HCT116 (cell line): ENCODE data around the gene DTNB. TPM values are rescaled to one million over a fixed set of nuclear protein-coding genes. Genes with fewer than 3 reads are reported as not detected.

Experiments used
- ATAC-seq: fragments of 200-7000 bp; cut with Tn5 transposase; 2 replicates; pipeline ENCODE4 v1.9.1; 2020; ENCODE audit warnings: mild to moderate bottlenecking, moderate library complexity
- BruUV-seq: library from RNA; stranded (reverse); fragments of 400-500 nt; replicated peaks from 2 replicates; lab custom pipeline; 2021; lab: Mats Ljungman, UMichigan
- CTCF ChIA-PET: fragments of 300-600 bp; sonication (Branson Sonifier 250); formaldehyde crosslinking; loops from one replicate; lab custom pipeline; 2021; ENCODE audit warnings: antibody characterized with exemption; lab: Charles Lee
- POLR2A ChIA-PET: fragments of 300-600, 350-600 bp; sonication (Branson Sonifier 250); formaldehyde crosslinking; loops from one replicate; lab custom pipeline; 2021; ENCODE audit warnings: antibody characterized with exemption; lab: Charles Lee
- RAD21 ChIA-PET, 2 experiments: fragments of 300-600 bp; sonication (Branson Sonifier 250); formaldehyde crosslinking; loops; one replicate each; lab custom pipeline; 2023; ENCODE audit warnings: low total read pairs in 2 of 2; ENCODE audit not compliant: uncharacterized antibody in 2 of 2, unreplicated experiment in 2 of 2, low non-redundant PET in 1 of 2; lab: Charles Lee
- DNase-seq: peaks from one replicate; pipeline ENCODE4 v3.0.0-alpha.2; 2010; ENCODE audit warnings: low read depth, low spot score
- H2AFZ ChIP-seq: fragments of 200-600 bp; shearing (Covaris generic), sonication (generic); 2 replicates; pipeline ENCODE4 v1.6.1; 2017; ENCODE audit warnings: low read depth, mixed run types, mixed read lengths, antibody characterized with exemption, low read length; ENCODE audit not compliant: poor library complexity, severe bottlenecking
- H3K27ac ChIP-seq: 2 replicates; pipeline ENCODE4 v1.5.1; 2012; ENCODE audit warnings: low read depth, low read length
- H3K27me3 ChIP-seq: fragments of 200-600 bp; sonication (generic); 2 replicates; pipeline ENCODE4 v1.6.1; 2016; ENCODE audit warnings: mixed run types, low read length, mixed read lengths; ENCODE audit not compliant: insufficient read depth
- H3K36me3 ChIP-seq, 2 experiments: fragments of 200-500 bp in 1 of 2; fragments of 200-600 bp in 1 of 2; sonication (Bioruptor generic) in 1 of 2; sonication (generic) in 1 of 2; 2 replicates each; pipeline versions ENCODE4 v1.5.1 to v1.6.1; 2014 to 2016; ENCODE audit warnings: low read length in 2 of 2, inconsistent platforms in 1 of 2, mixed read lengths in 1 of 2, mixed run types in 1 of 2; ENCODE audit not compliant: insufficient read depth in 2 of 2, control insufficient read depth in 1 of 2
- H3K4me1 ChIP-seq, 2 experiments: fragments of 200-600 bp in 1 of 2; sonication (generic) in 1 of 2; 2 replicates each; pipeline versions ENCODE4 v1.5.1 to v1.6.1; 2012 to 2017; ENCODE audit warnings: low read length in 2 of 2, inconsistent platforms in 1 of 2, mild to moderate bottlenecking in 1 of 2, mixed read lengths in 1 of 2, mixed run types in 1 of 2, moderate library complexity in 1 of 2; ENCODE audit not compliant: insufficient read depth in 2 of 2, control insufficient read depth in 1 of 2
- H3K4me2 ChIP-seq: fragments of 200-600 bp; sonication (generic); 2 replicates; pipeline ENCODE4 v1.6.1; 2017; ENCODE audit warnings: mixed run types, low read length, mixed read lengths
- H3K4me3 ChIP-seq, 2 experiments: fragments of 200-600 bp in 1 of 2; sonication (generic) in 1 of 2; replicated peaks in 1 of 2; 2 replicates each; pipeline ENCODE4 v1.5.1; 2011 to 2016; ENCODE audit warnings: low read length in 2 of 2, control low read depth in 1 of 2, low read depth in 1 of 2, mild to moderate bottlenecking in 1 of 2, mixed read lengths in 1 of 2, mixed run types in 1 of 2
- H3K79me2 ChIP-seq: fragments of 200-600 bp; sonication (generic); 2 replicates; pipeline ENCODE4 v1.6.1; 2017; ENCODE audit warnings: mild to moderate bottlenecking, mixed run types, low read length, moderate library complexity, mixed read lengths; ENCODE audit not compliant: insufficient read depth
- H3K9ac ChIP-seq: fragments of 200-600 bp; sonication (generic); 2 replicates; pipeline ENCODE4 v1.6.1; 2016; ENCODE audit warnings: low read length, mixed read lengths
- H3K9me2 ChIP-seq: fragments of 200-600 bp; sonication (generic), shearing (Covaris generic); 2 replicates; pipeline ENCODE4 v1.6.1; 2017; ENCODE audit warnings: mixed run types, mild to moderate bottlenecking, moderate library complexity; ENCODE audit not compliant: insufficient read depth
- H3K9me3 ChIP-seq, 2 experiments: fragments of 200-500 bp in 1 of 2; fragments of 200-600 bp in 1 of 2; sonication (Bioruptor generic) in 1 of 2; sonication (generic) in 1 of 2; 2 replicates each; pipeline ENCODE4 v1.6.1; 2014 to 2017; ENCODE audit warnings: low read length in 2 of 2, mixed read lengths in 2 of 2, inconsistent platforms in 1 of 2, low read depth in 1 of 2, mild to moderate bottlenecking in 1 of 2, mixed run types in 1 of 2, moderate library complexity in 1 of 2; ENCODE audit not compliant: control insufficient read depth in 1 of 2, insufficient read depth in 1 of 2
- H4K20me1 ChIP-seq: fragments of 200-600 bp; sonication (generic), shearing (Covaris generic); 2 replicates; pipeline ENCODE4 v1.6.1; 2017; ENCODE audit warnings: mixed run types, mild to moderate bottlenecking, moderate library complexity; ENCODE audit not compliant: insufficient read depth
- ATF3 ChIP-seq: IDR thresholded peaks from 2 replicates; pipeline ENCODE4 v1.6.1; 2012
- CBX3 ChIP-seq: IDR thresholded peaks from 2 replicates; pipeline ENCODE4 v1.6.1; 2012; ENCODE audit warnings: low read depth
- EGR1 ChIP-seq: IDR thresholded peaks from 2 replicates; pipeline ENCODE4 v1.6.1; 2012; ENCODE audit warnings: low read depth
- ELF1 ChIP-seq: IDR thresholded peaks from 2 replicates; pipeline ENCODE4 v1.6.1; 2012; ENCODE audit warnings: low read depth, borderline replicate concordance
- EZH2 ChIP-seq: fragments of 200-600 bp; sonication (generic); IDR thresholded peaks from 2 replicates; pipeline ENCODE4 v1.6.1; 2017; ENCODE audit warnings: antibody characterized with exemption, mixed run types
- EZH2phosphoT487 ChIP-seq: fragments of 200-600 bp; IDR thresholded peaks from 2 replicates; pipeline ENCODE4 v1.6.1; 2018; ENCODE audit warnings: antibody characterized with exemption, borderline replicate concordance
- JUND ChIP-seq: IDR thresholded peaks from 2 replicates; pipeline ENCODE4 v1.6.1; 2012
- MAX ChIP-seq: IDR thresholded peaks from 2 replicates; pipeline ENCODE4 v1.6.1; 2012
- POLR2A ChIP-seq: IDR thresholded peaks from 2 replicates; pipeline ENCODE4 v1.7.0; 2011; ENCODE audit warnings: borderline replicate concordance; ENCODE audit not compliant: insufficient read depth, insufficient read length; ENCODE audit errors: extremely low read depth
- POLR2AphosphoS5 ChIP-seq: IDR thresholded peaks from 2 replicates; pipeline ENCODE4 v1.6.1; 2011; ENCODE audit warnings: mild to moderate bottlenecking, low read depth, low read length, moderate library complexity
- REST ChIP-seq: IDR thresholded peaks from 2 replicates; pipeline ENCODE4 v1.6.1; 2012; ENCODE audit warnings: low read depth
- SIN3A ChIP-seq: IDR thresholded peaks from 2 replicates; pipeline ENCODE4 v1.6.1; 2012; ENCODE audit warnings: low read depth
- SP1 ChIP-seq: IDR thresholded peaks from 2 replicates; pipeline ENCODE4 v1.6.1; 2012; ENCODE audit warnings: low read depth
- YY1 ChIP-seq: IDR thresholded peaks from 2 replicates; pipeline ENCODE4 v1.6.1; 2011; ENCODE audit warnings: low read length, low read depth, moderate library complexity, mild to moderate bottlenecking; ENCODE audit not compliant: insufficient replicate concordance; ENCODE audit errors: extremely low read depth
- ZBTB33 ChIP-seq: IDR thresholded peaks from 2 replicates; pipeline ENCODE4 v1.6.1; 2011; ENCODE audit warnings: mild to moderate bottlenecking, low read length, moderate library complexity; ENCODE audit not compliant: insufficient replicate concordance; ENCODE audit errors: extremely low read depth
- ZFX ChIP-seq: fragments of 450-650 bp; IDR thresholded peaks from 2 replicates; pipeline ENCODE4 v1.6.1; 2017
- ZNF274 ChIP-seq: fragments of 200-500 bp; sonication (Bioruptor generic); IDR thresholded peaks from 2 replicates; pipeline ENCODE4 v1.6.1; 2014; ENCODE audit warnings: mild to moderate bottlenecking, low read depth, low read length, inconsistent platforms
- intact Hi-C: fragments of 100-400 bp; cut with micrococcal nuclease; formaldehyde crosslinking; loops from 2 replicates; pipeline ENCODE4 v1.10.0; 2022
- total RNA-seq: library from RNA; stranded (reverse); gene quantifications from one replicate; pipeline ENCODE4 v1.2.1, GENCODE V29; 2021; ENCODE audit not compliant: unreplicated experiment
- TF ChIP-seq, protein P1 (sequence below), 3 experiments: fragments of 200-600 bp in 1 of 3; sonication (generic) in 1 of 3; IDR thresholded peaks in 2 of 3; conservative IDR thresholded peaks in 1 of 3; 2 replicates each; pipeline ENCODE4 v1.5.1; 2012 to 2017; ENCODE audit warnings: low read depth in 2 of 3, low read length in 2 of 3, antibody characterized with exemption in 1 of 3, borderline replicate concordance in 1 of 3, control low read depth in 1 of 3, mild to moderate bottlenecking in 1 of 3, mixed read lengths in 1 of 3, mixed run types in 1 of 3, moderate library complexity in 1 of 3; ENCODE audit not compliant: insufficient read depth in 1 of 3

Gene DTNB
- total RNA-seq, 1 experiment from 2014 or later = 30.2 TPM

DNA sequence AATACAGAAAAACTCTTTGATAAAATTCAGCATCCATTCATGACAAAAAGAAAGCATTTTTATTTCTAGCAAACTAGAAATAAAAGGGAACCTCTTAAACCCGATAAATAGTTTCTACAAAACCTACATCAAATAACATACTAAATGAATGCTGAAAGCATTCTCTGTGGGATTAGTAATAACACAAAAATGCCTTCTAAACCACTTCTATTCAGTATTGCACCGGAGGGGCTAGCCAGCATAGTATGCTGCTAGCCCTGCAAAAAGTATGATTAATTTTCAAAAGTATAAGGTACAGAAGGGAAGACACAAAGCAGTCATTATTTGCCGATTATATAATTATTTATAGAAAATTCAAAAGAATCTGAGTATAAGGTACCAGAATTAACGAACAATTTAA, 145.2 kb downstream of the DTNB start:
- Histone ChIP-seq H3K4me2 (no peak overlapping the region), H2AFZ (no peak overlapping the region), H3K27me3 (no peaks in the 10 kb centered on the region), H3K4me3 (no peak overlapping the region), H3K9me3 (no peaks in the 10 kb centered on the region), H3K79me2 (no peaks in the 10 kb centered on the region), H3K9me2 (no peaks in the 10 kb centered on the region), H3K4me1 (peaks cover 0 to 5% of the 10 kb centered on the region in 2 experiments; a peak in 2 of 4 replicates), H4K20me1 (no peaks in the 10 kb centered on the region), H3K27ac (no peak overlapping the region), H3K9ac (no peak overlapping the region), H3K36me3 (no peaks in the 10 kb centered on the region)
- BruUV-seq = no TSS peak
- DNase-seq (no peak), ATAC-seq (peak; percentile 67; the same call in 1 of the 2 replicates)
- intact Hi-C loops = loop anchor here (10.0 kb wide), 1 partner anchor 363 kb away; the partner anchor contains the start of gene POMC
- no peak for TF ChIP-seq SIN3A
- TF ChIP-seq EZH2 = no peak
- TF ChIP-seq EGR1 = no peak
- TF ChIP-seq, protein P1, sequence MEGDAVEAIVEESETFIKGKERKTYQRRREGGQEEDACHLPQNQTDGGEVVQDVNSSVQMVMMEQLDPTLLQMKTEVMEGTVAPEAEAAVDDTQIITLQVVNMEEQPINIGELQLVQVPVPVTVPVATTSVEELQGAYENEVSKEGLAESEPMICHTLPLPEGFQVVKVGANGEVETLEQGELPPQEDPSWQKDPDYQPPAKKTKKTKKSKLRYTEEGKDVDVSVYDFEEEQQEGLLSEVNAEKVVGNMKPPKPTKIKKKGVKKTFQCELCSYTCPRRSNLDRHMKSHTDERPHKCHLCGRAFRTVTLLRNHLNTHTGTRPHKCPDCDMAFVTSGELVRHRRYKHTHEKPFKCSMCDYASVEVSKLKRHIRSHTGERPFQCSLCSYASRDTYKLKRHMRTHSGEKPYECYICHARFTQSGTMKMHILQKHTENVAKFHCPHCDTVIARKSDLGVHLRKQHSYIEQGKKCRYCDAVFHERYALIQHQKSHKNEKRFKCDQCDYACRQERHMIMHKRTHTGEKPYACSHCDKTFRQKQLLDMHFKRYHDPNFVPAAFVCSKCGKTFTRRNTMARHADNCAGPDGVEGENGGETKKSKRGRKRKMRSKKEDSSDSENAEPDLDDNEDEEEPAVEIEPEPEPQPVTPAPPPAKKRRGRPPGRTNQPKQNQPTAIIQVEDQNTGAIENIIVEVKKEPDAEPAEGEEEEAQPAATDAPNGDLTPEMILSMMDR (IDR thresholded peaks at IDR 0.05 in 2 of 3, conservative IDR thresholded peaks at IDR 0.05 in 1 of 3; ENCODE audit: borderline replicate concordance in 1 of 3, insufficient read depth in 1 of 3, low read depth in 2 of 3, low read length in 2 of 3) = no peak
- no peak for TF ChIP-seq ELF1
- TF ChIP-seq ZFX = no peak
- no peak for TF ChIP-seq YY1
- TF ChIP-seq POLR2A = no peak
- TF ChIP-seq JUND = no peak
- TF ChIP-seq REST = no peak
- TF ChIP-seq ZNF274 = no peak
- no peak for TF ChIP-seq ATF3
- TF ChIP-seq POLR2AphosphoS5 = no peak
- TF ChIP-seq CBX3 = no peak
- no peak for TF ChIP-seq ZBTB33
- no peak for TF ChIP-seq SP1
- TF ChIP-seq MAX = no peak
- TF ChIP-seq EZH2phosphoT487 = no peak
- ChIA-PET POLR2A (no interaction called here), RAD21 (no interaction called here), CTCF (no interaction called here)
